Panc1 (cell line): ENCODE data around the gene ING2. TPM values are rescaled to one million over a fixed set of nuclear protein-coding genes. Genes with fewer than 3 reads are reported as not detected.

Experiments
- ATAC-seq: fragments of 200-7000 bp; cut with Tn5 transposase; 2 replicates; pipeline ENCODE4 v1.9.1; 2020; ENCODE audit warnings: mild to moderate bottlenecking, moderate library complexity
- BruUV-seq: library from RNA; stranded (reverse); fragments of 400-500 nt; replicated peaks from 2 replicates; lab custom pipeline; 2021; lab: Mats Ljungman, UMichigan
- CTCF ChIA-PET: fragments of 300-600 bp; sonication (Branson Sonifier 250); formaldehyde crosslinking; loops from one replicate; lab custom pipeline; 2022; ENCODE audit warnings: antibody characterized with exemption; lab: Charles Lee
- POLR2A ChIA-PET: fragments of 300-600 bp; sonication (Branson Sonifier 250); formaldehyde crosslinking; loops from one replicate; lab custom pipeline; 2022; ENCODE audit warnings: antibody characterized with exemption; lab: Charles Lee
- DNase-seq: peaks from one replicate; pipeline ENCODE4 v3.0.0-alpha.2; 2010; ENCODE audit warnings: low read depth, low spot score
- H3K27ac ChIP-seq: 2 replicates; pipeline ENCODE4 v1.5.1; 2011; ENCODE audit warnings: mild to moderate bottlenecking, low read length, inconsistent platforms
- H3K27me3 ChIP-seq: fragments of 200-500 bp; sonication (Bioruptor generic); 2 replicates; pipeline ENCODE4 v1.6.0; 2014; ENCODE audit warnings: low read length, inconsistent platforms; ENCODE audit not compliant: control insufficient read depth, insufficient read depth
- H3K36me3 ChIP-seq: fragments of 200-500 bp; sonication (Bioruptor generic); 2 replicates; pipeline ENCODE4 v1.5.1; 2014; ENCODE audit warnings: inconsistent platforms, mild to moderate bottlenecking, low read length, moderate library complexity; ENCODE audit not compliant: control insufficient read depth, insufficient read depth
- H3K4me1 ChIP-seq: 2 replicates; pipeline ENCODE4 v1.5.1; 2011; ENCODE audit warnings: inconsistent platforms, mild to moderate bottlenecking, low read length, moderate library complexity; ENCODE audit not compliant: control insufficient read depth, insufficient read depth
- H3K4me3 ChIP-seq, 2 experiments: 2 replicates each; pipeline ENCODE4 v1.5.1; 2011 to 2012; ENCODE audit warnings: low read depth in 2 of 2, low read length in 2 of 2, mild to moderate bottlenecking in 2 of 2, inconsistent platforms in 1 of 2, moderate library complexity in 1 of 2
- H3K9me3 ChIP-seq: fragments of 200-500 bp; sonication (Bioruptor generic); 2 replicates; pipeline ENCODE4 v1.5.1; 2014; ENCODE audit warnings: low read depth, mild to moderate bottlenecking, inconsistent platforms, low read length, moderate library complexity; ENCODE audit not compliant: control insufficient read depth, insufficient read depth
- POLR2AphosphoS5 ChIP-seq: IDR thresholded peaks from 2 replicates; pipeline ENCODE4 v1.6.1; 2012; ENCODE audit warnings: mild to moderate bottlenecking, low read depth, low read length, moderate library complexity
- REST ChIP-seq, 2 experiments: IDR thresholded peaks; 2 replicates each; pipeline ENCODE4 v1.6.1; 2011 to 2012; ENCODE audit warnings: low read depth in 2 of 2, control low read depth in 1 of 2, low read length in 1 of 2, mild to moderate bottlenecking in 1 of 2, moderate library complexity in 1 of 2; ENCODE audit not compliant: insufficient read depth in 1 of 2
- SIN3A ChIP-seq: IDR thresholded peaks from 2 replicates; pipeline ENCODE4 v1.6.1; 2012; ENCODE audit warnings: low read depth, mild to moderate bottlenecking, low read length, moderate library complexity, borderline replicate concordance; ENCODE audit not compliant: insufficient read depth
- TCF7L2 ChIP-seq: IDR thresholded peaks from 2 replicates; pipeline ENCODE4 v1.6.1; 2011; ENCODE audit warnings: mild to moderate bottlenecking, low read depth, low read length, inconsistent platforms
- in situ Hi-C: cut with HindIII; loops from 2 replicates; pipeline ENCODE4 v1.10.0; 2016; ENCODE audit warnings: low sequenced_read_pairs, low pct_unique_long_range_greater_than_20kb
- intact Hi-C: fragments of 100-400 bp; cut with micrococcal nuclease; formaldehyde crosslinking; loops from one replicate; pipeline ENCODE4 v1.10.0; 2022; ENCODE audit not compliant: unreplicated experiment
- total RNA-seq: library from RNA; stranded (reverse); gene quantifications from one replicate; pipeline ENCODE4 v1.2.1, GENCODE V29; 2021; ENCODE audit not compliant: unreplicated experiment
- TF ChIP-seq, protein P1 (sequence below): fragments of 450-650 bp; IDR thresholded peaks from 2 replicates; pipeline ENCODE4 v1.5.1; 2017; ENCODE audit warnings: mild to moderate bottlenecking

The ING2 gene
- total RNA-seq, 1 experiment from 2014 or later: 11.8 TPM

- TF ChIP-seq, protein P1, sequence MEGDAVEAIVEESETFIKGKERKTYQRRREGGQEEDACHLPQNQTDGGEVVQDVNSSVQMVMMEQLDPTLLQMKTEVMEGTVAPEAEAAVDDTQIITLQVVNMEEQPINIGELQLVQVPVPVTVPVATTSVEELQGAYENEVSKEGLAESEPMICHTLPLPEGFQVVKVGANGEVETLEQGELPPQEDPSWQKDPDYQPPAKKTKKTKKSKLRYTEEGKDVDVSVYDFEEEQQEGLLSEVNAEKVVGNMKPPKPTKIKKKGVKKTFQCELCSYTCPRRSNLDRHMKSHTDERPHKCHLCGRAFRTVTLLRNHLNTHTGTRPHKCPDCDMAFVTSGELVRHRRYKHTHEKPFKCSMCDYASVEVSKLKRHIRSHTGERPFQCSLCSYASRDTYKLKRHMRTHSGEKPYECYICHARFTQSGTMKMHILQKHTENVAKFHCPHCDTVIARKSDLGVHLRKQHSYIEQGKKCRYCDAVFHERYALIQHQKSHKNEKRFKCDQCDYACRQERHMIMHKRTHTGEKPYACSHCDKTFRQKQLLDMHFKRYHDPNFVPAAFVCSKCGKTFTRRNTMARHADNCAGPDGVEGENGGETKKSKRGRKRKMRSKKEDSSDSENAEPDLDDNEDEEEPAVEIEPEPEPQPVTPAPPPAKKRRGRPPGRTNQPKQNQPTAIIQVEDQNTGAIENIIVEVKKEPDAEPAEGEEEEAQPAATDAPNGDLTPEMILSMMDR: no peak
- no peak for TF ChIP-seq TCF7L2
- no peak for TF ChIP-seq POLR2AphosphoS5
- no peak for TF ChIP-seq REST (IDR thresholded peaks at IDR 0.05; ENCODE audit: insufficient read depth in 1 of 2, low read depth in 2 of 2, low read length in 1 of 2)
- no peak for TF ChIP-seq SIN3A
- BruUV-seq: no TSS peak
- CTCF ChIA-PET: no interaction called here
- Histone ChIP-seq H3K36me3 (no peaks in the 10 kb centered on the region), H3K27me3 (no peaks in the 10 kb centered on the region), H3K9me3 (no peaks in the 10 kb centered on the region), H3K27ac (no peak overlapping the region), H3K4me1 (no peaks in the 10 kb centered on the region), H3K4me3 (no peak overlapping the region)
- in situ Hi-C loops: no loop called here
- no peak for ATAC-seq
- intact Hi-C loops: no loop called here
- no peak for DNase-seq
- POLR2A ChIA-PET: no interaction called here
These were observed 35.6 kb upstream of the ING2 start for GRCh38 chr4:183469285-183469684.

- no peak for DNase-seq
- H3K27me3 ChIP-seq: no peaks in the 10 kb centered on the region
- no peaks in the 10 kb centered on the region for H3K4me1 ChIP-seq
- ChIA-PET CTCF (no interaction called here), POLR2A (no interaction called here)
- no peaks in the 10 kb centered on the region for H3K36me3 ChIP-seq
- H3K9me3 ChIP-seq: no peaks in the 10 kb centered on the region
- TF ChIP-seq TCF7L2 (no peak), SIN3A (no peak), POLR2AphosphoS5 (no peak)
- no peak for ATAC-seq
- in situ Hi-C loops (no loop called here), intact Hi-C loops (loop anchor here (5.0 to 10.0 kb wide), 3 partner anchors 132 to 335 kb away; no protein-coding TSS in a partner anchor)
- H3K27ac ChIP-seq: no peak overlapping the region
- no TSS peak for BruUV-seq
- H3K4me3 ChIP-seq: no peak overlapping the region
These were observed 34.9 kb upstream of the ING2 start for GRCh38 chr4:183469936-183470335.

DNA sequence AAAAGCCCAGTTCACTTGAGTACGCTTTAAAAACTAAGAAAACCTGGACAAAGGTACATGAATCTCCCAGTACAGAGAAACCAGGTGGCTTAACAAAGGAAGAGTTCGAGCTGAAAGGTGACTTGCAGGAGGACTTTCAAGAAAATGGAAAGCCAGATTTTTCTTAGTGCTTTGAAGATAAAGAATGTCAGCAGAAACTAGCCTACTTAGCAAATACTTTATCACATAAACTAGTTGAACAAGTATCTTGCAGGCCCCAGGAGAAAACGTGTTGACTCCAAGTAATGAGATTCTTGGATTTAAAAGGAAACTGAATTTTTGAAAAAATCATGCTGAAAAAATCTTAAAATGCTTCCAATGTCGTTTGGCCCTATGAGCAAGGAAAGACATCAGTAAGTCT lies 34.0 kb upstream of the ING2 start:
- DNase-seq (no peak), ATAC-seq (no peak)
- TF ChIP-seq SIN3A (no peak), POLR2AphosphoS5 (no peak), TCF7L2 (no peak), REST (IDR thresholded peaks at IDR 0.05; ENCODE audit: insufficient read depth in 1 of 2, low read depth in 2 of 2, low read length in 1 of 2) (no peak)
- TF ChIP-seq, protein P1: no peak
- ChIA-PET POLR2A (no interaction called here), CTCF (no interaction called here)
- H3K9me3 ChIP-seq: no peaks in the 10 kb centered on the region
- no peak overlapping the region for H3K27ac ChIP-seq
- in situ Hi-C loops: no loop called here
- no peaks in the 10 kb centered on the region for H3K36me3 ChIP-seq
- no peaks in the 10 kb centered on the region for H3K4me1 ChIP-seq
- H3K4me3 ChIP-seq: no peak overlapping the region
- BruUV-seq: no TSS peak
- no peaks in the 10 kb centered on the region for H3K27me3 ChIP-seq
- intact Hi-C loops: loop anchor here (5.0 to 10.0 kb wide), 3 partner anchors 131 to 334 kb away; no protein-coding TSS in a partner anchor
